ENCODE results near the gene TCIRG1.

Gene TCIRG1

DNA sequence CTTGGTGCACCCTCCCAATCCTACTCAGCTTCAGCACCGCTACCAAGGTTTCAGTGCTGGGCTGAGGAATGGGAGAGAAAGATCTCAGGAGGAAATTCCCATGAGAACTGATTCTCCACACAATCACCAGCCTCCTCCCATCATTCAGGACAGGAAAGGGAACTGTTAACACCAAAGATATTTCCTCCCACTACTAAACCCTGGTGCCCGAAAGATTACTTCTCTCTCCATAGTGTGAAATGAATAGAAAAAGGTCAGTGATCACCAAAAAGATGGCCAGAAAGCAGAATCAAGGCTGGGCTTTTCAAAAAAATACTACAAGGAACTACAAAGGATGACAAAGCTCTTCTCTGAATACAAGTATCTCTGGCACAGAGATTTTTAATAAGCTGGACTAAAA, 26.1 kb downstream of the TCIRG1 start:
- Histone ChIP-seq H2AFZ (ENCODE audit: low read length) (no peak overlapping the region), H3K79me2 (ENCODE audit: insufficient read depth, low read length) (no peaks in the 10 kb centered on the region), H3K4me1 (ENCODE audit: insufficient read depth, low read length, poor library complexity, severe bottlenecking) (no peaks in the 10 kb centered on the region), H3K9me3 (ENCODE audit: insufficient read depth, low read depth, low read length) (no peaks in the 10 kb centered on the region), H3K36me3 (ENCODE audit: insufficient read depth, low read length) (peaks cover 92% of the 10 kb centered on the region; the same call in 1 of the 2 replicates), H3F3A (ENCODE audit: low read depth) (no peaks in the 10 kb centered on the region), H3K27me3 (ENCODE audit: insufficient read depth, low read length, poor library complexity, severe bottlenecking) (no peaks in the 10 kb centered on the region), H3K9me2 (replicated peaks; ENCODE audit: low read depth, low read length) (no peaks in the 10 kb centered on the region), H3K9ac (ENCODE audit: low read depth, low read length, poor library complexity, severe bottlenecking) (no peak overlapping the region), H4K20me1 (ENCODE audit: insufficient read depth, low read length, poor library complexity, severe bottlenecking) (no peaks in the 10 kb centered on the region), H3K4me2 (ENCODE audit: low read depth, low read length, poor library complexity, severe bottlenecking) (no peak overlapping the region), H3K4me3 (ENCODE audit: low read length, poor library complexity, severe bottlenecking) (no peak overlapping the region)
- no peak for TF ChIP-seq EZH2phosphoT487 (IDR thresholded peaks at IDR 0.05; ENCODE audit: borderline replicate concordance)
- TF ChIP-seq, protein P1, sequence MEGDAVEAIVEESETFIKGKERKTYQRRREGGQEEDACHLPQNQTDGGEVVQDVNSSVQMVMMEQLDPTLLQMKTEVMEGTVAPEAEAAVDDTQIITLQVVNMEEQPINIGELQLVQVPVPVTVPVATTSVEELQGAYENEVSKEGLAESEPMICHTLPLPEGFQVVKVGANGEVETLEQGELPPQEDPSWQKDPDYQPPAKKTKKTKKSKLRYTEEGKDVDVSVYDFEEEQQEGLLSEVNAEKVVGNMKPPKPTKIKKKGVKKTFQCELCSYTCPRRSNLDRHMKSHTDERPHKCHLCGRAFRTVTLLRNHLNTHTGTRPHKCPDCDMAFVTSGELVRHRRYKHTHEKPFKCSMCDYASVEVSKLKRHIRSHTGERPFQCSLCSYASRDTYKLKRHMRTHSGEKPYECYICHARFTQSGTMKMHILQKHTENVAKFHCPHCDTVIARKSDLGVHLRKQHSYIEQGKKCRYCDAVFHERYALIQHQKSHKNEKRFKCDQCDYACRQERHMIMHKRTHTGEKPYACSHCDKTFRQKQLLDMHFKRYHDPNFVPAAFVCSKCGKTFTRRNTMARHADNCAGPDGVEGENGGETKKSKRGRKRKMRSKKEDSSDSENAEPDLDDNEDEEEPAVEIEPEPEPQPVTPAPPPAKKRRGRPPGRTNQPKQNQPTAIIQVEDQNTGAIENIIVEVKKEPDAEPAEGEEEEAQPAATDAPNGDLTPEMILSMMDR (conservative IDR thresholded peaks at IDR 0.05; ENCODE audit: low read length), result no peak

DNA sequence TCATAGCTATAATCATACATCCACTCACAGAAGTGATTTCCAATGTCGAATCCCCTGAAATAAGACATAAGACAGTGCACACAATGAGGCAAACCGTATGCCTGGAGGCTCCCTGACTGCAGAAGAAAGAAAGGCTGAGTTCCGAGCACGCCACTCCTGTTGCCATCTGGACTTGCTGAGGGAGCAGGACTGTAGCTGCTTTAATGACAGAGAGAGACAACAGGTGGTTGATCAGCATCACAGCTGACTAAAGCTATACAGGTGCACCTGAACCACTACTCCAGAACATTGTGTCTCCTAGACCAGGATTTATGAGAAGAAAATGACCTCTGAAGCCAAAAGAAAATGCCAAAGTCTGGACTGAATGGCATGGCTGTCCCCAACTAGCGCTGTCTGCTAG, 27.0 kb downstream of the TCIRG1 start:
- TF ChIP-seq, protein P1 (conservative IDR thresholded peaks at IDR 0.05; ENCODE audit: low read length), result no peak
- TF ChIP-seq EZH2phosphoT487 (IDR thresholded peaks at IDR 0.05; ENCODE audit: borderline replicate concordance), result no peak
- Histone ChIP-seq H3K4me3 (ENCODE audit: low read length, poor library complexity, severe bottlenecking) (no peak overlapping the region), H2AFZ (ENCODE audit: low read length) (no peak overlapping the region), H3K9me3 (ENCODE audit: insufficient read depth, low read depth, low read length) (no peaks in the 10 kb centered on the region), H3K4me1 (ENCODE audit: insufficient read depth, low read length, poor library complexity, severe bottlenecking) (no peaks in the 10 kb centered on the region), H4K20me1 (ENCODE audit: insufficient read depth, low read length, poor library complexity, severe bottlenecking) (no peaks in the 10 kb centered on the region), H3K36me3 (ENCODE audit: insufficient read depth, low read length) (peaks cover 97% of the 10 kb centered on the region; the same call in 1 of the 2 replicates), H3K9ac (ENCODE audit: low read depth, low read length, poor library complexity, severe bottlenecking) (no peak overlapping the region), H3K9me2 (replicated peaks; ENCODE audit: low read depth, low read length) (no peaks in the 10 kb centered on the region), H3K27me3 (ENCODE audit: insufficient read depth, low read length, poor library complexity, severe bottlenecking) (no peaks in the 10 kb centered on the region), H3F3A (ENCODE audit: low read depth) (no peaks in the 10 kb centered on the region), H3K4me2 (ENCODE audit: low read depth, low read length, poor library complexity, severe bottlenecking) (no peak overlapping the region), H3K79me2 (ENCODE audit: insufficient read depth, low read length) (no peaks in the 10 kb centered on the region)

DNA sequence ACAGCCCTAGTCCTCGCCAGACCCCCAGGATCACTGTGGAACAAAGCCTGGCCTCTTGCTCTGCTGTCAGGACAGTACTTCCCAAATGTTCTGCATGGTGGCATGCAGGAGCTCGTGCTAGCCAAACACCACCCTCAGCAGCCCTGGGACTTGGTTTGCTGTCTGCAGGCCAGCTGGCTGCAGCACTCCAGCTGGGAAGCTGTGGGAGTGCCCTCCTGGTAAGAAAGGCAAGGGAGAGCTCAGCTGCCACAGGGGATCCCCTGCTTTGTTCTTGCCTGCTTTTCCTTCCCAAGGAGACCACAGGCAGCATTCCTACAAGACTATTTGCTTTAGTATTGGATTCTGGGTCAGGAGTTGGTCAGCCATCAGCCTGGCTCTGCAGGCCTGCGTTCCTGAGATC, 27.9 kb downstream of the TCIRG1 start:
- Histone ChIP-seq H3K4me1 (ENCODE audit: insufficient read depth, low read length, poor library complexity, severe bottlenecking) (no peaks in the 10 kb centered on the region), H3F3A (ENCODE audit: low read depth) (no peaks in the 10 kb centered on the region), H3K36me3 (ENCODE audit: insufficient read depth, low read length) (peaks cover 98% of the 10 kb centered on the region; the same call in 1 of the 2 replicates), H3K4me2 (ENCODE audit: low read depth, low read length, poor library complexity, severe bottlenecking) (no peak overlapping the region), H3K4me3 (ENCODE audit: low read length, poor library complexity, severe bottlenecking) (no peak overlapping the region), H3K27me3 (ENCODE audit: insufficient read depth, low read length, poor library complexity, severe bottlenecking) (no peaks in the 10 kb centered on the region), H2AFZ (ENCODE audit: low read length) (no peak overlapping the region), H3K9ac (ENCODE audit: low read depth, low read length, poor library complexity, severe bottlenecking) (no peak overlapping the region), H4K20me1 (ENCODE audit: insufficient read depth, low read length, poor library complexity, severe bottlenecking) (no peaks in the 10 kb centered on the region), H3K79me2 (ENCODE audit: insufficient read depth, low read length) (no peaks in the 10 kb centered on the region), H3K9me2 (replicated peaks; ENCODE audit: low read depth, low read length) (no peaks in the 10 kb centered on the region), H3K9me3 (ENCODE audit: insufficient read depth, low read depth, low read length) (no peaks in the 10 kb centered on the region)
- TF ChIP-seq, protein P1 (conservative IDR thresholded peaks at IDR 0.05; ENCODE audit: low read length), result no peak
- TF ChIP-seq EZH2phosphoT487 (IDR thresholded peaks at IDR 0.05; ENCODE audit: borderline replicate concordance), result no peak
